Measurements from ENCODE around the gene PRAMEF12. TPM values are rescaled to one million over a fixed set of nuclear protein-coding genes. Genes with fewer than 3 reads are reported as not detected.
"Not testable (repeated sequence)": the region's sequence is repeated elsewhere in the genome, so short reads cannot be mapped to it uniquely, and the experiment has no call there.

Gene PRAMEF12
- total RNA-seq, 1 donor = not detected

- TF ChIP-seq, protein P1, sequence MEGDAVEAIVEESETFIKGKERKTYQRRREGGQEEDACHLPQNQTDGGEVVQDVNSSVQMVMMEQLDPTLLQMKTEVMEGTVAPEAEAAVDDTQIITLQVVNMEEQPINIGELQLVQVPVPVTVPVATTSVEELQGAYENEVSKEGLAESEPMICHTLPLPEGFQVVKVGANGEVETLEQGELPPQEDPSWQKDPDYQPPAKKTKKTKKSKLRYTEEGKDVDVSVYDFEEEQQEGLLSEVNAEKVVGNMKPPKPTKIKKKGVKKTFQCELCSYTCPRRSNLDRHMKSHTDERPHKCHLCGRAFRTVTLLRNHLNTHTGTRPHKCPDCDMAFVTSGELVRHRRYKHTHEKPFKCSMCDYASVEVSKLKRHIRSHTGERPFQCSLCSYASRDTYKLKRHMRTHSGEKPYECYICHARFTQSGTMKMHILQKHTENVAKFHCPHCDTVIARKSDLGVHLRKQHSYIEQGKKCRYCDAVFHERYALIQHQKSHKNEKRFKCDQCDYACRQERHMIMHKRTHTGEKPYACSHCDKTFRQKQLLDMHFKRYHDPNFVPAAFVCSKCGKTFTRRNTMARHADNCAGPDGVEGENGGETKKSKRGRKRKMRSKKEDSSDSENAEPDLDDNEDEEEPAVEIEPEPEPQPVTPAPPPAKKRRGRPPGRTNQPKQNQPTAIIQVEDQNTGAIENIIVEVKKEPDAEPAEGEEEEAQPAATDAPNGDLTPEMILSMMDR (IDR thresholded peaks at IDR 0.05; ENCODE audit: insufficient read depth, low read length) = no peak
- H3K4me3 ChIP-seq (ENCODE audit: low read depth, low read length) = no peak overlapping the region
- DNase-seq (ENCODE audit: low read depth) = no peak
Observed at GRCh38 chr1:12776801-12777557, 3.4 kb downstream of the PRAMEF12 start.

- TF ChIP-seq, protein P1 (IDR thresholded peaks at IDR 0.05; ENCODE audit: insufficient read depth, low read length) = no peak
- no peak overlapping the region for H3K4me3 ChIP-seq (ENCODE audit: low read depth, low read length)
- DNase-seq (ENCODE audit: low read depth) = no peak
Observed at GRCh38 chr1:12778061-12778460, 4.5 kb downstream of the PRAMEF12 start.

DNA sequence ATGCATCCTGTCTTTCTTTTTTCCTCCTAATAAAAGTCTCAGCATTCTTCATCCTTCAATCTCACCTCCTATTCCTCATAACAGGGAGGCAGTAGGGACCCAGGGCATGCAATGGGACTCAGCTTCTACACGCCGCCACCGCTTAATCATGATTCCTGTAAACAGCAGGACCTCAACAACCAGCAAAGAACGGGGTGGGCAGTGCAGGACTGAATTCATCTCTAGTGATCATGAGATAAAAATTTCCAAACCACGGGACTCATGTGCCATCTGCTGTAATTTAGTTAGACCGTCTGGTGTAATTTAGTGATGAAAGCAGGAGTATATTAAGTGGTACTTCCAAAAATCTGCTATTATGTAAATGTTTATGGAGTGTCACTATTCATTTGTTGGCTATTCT is 5.4 kb downstream of the PRAMEF12 start:
- H3K4me3 ChIP-seq (ENCODE audit: low read depth, low read length) = no peak overlapping the region
- no peak for DNase-seq (ENCODE audit: low read depth)
- TF ChIP-seq, protein P1 (IDR thresholded peaks at IDR 0.05; ENCODE audit: insufficient read depth, low read length) = no peak

DNA sequence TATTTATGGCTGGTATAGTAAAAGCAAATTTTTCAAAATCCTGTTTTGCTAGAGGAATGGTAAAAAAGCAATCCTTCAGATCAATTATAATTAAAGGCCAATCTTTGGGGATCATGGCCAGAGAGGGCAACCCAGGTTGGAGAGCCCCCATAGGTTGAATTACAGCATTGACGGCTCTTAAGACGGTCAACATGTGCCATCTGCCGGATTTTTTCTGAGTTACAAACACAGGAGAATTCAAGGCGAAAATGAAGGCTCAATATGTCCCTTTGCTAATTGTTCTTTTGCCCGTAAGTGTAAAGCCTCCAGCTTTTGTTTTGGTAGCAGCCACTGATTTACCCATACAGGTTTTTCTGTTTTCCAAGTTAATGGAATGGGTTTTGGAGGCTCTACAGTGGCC is 8.0 kb downstream of the PRAMEF12 start:
- not testable (repeated sequence) for H3K4me3 ChIP-seq (ENCODE audit: low read depth, low read length); DNase-seq (ENCODE audit: low read depth)

- peak; percentile 14 for DNase-seq (ENCODE audit: low read depth)
- not testable (repeated sequence) for H3K4me3 ChIP-seq (ENCODE audit: low read depth, low read length)
- TF ChIP-seq, protein P1 (IDR thresholded peaks at IDR 0.05; ENCODE audit: insufficient read depth, low read length) = peak; percentile 5
Observed at GRCh38 chr1:12783783-12784182, 10.2 kb downstream of the PRAMEF12 start.

- not testable (repeated sequence) for H3K4me3 ChIP-seq (ENCODE audit: low read depth, low read length); DNase-seq (ENCODE audit: low read depth)
Observed at GRCh38 chr1:12784729-12785128, 11.2 kb downstream of the PRAMEF12 start.

- DNase-seq (ENCODE audit: low read depth); H3K4me3 ChIP-seq (ENCODE audit: low read depth, low read length): not testable (repeated sequence)
Observed at GRCh38 chr1:12791097-12791496, 17.6 kb downstream of the PRAMEF12 start, which contains the start of gene PRAMEF1. TSS of gene PRAMEF1 (plus strand) at chr1:12791397. CDS start at chr1:12793228, 1,831 bp downstream.

DNA sequence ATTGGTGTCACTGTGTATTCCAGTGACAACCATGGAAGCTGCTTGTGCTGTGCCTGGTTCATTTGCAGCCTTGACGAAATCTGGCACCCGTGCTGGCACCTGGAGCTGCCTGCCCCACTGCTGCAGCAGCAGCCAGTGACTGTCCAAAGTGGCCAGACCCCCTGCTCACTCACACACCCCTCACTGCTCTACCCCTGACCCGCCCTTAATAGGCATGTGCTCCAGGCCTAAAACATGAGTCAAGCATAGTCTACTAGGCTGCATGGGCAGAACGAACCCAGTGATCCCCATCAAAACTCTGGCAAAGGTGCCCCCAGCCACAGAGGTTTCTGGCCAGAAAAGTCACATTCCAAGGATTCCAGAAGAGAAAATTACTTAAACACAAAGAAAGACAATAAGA is 25.4 kb downstream of the PRAMEF12 start:
- TF ChIP-seq, protein P1 (IDR thresholded peaks at IDR 0.05; ENCODE audit: insufficient read depth, low read length) = no peak
- DNase-seq (ENCODE audit: low read depth) = no peak
- H3K4me3 ChIP-seq (ENCODE audit: low read depth, low read length) = no peak overlapping the region
